Endodermal cell (in vitro differentiated cells): ENCODE data around the gene DESI1. TPM values are rescaled to one million over a fixed set of nuclear protein-coding genes. Genes with fewer than 3 reads are reported as not detected.

Experiments used
- DNase-seq: peaks from one replicate; pipeline ENCODE4 v3.0.0-alpha.2; 2017
- H3K27ac ChIP-seq: 2 replicates; pipeline ENCODE4 v1.5.1; 2013; ENCODE audit warnings: mild to moderate bottlenecking, low read depth, low read length, moderate library complexity
- H3K27me3 ChIP-seq: 2 replicates; pipeline ENCODE4 v1.6.1; 2013; ENCODE audit warnings: mild to moderate bottlenecking, low read length, moderate library complexity; ENCODE audit not compliant: insufficient read depth, control insufficient read depth, poor library complexity, severe bottlenecking
- H3K36me3 ChIP-seq: 2 replicates; pipeline ENCODE4 v1.7.0; 2013; ENCODE audit warnings: mild to moderate bottlenecking, low read length, moderate library complexity; ENCODE audit not compliant: control insufficient read depth, insufficient read depth
- H3K4me1 ChIP-seq: one replicate; pipeline ENCODE4 v1.7.0; 2013; ENCODE audit warnings: low read length; ENCODE audit not compliant: control insufficient read depth, insufficient read depth
- H3K4me3 ChIP-seq: 2 replicates; pipeline ENCODE4 v1.5.1; 2013; ENCODE audit warnings: mild to moderate bottlenecking, low read length, moderate library complexity
- H3K9ac ChIP-seq: 2 replicates; pipeline ENCODE4 v1.6.1; 2013; ENCODE audit warnings: mild to moderate bottlenecking, low read length, moderate library complexity; ENCODE audit not compliant: poor library complexity, severe bottlenecking; ENCODE audit errors: extremely low read depth
- H3K9me3 ChIP-seq: 2 replicates; pipeline ENCODE4 v1.6.1; 2013; ENCODE audit warnings: mild to moderate bottlenecking, low read length, moderate library complexity; ENCODE audit not compliant: control insufficient read depth
- H3K27ac Mint-ChIP-seq: 2 replicates; pipeline ENCODE4 v1.8.0; 2020; ENCODE audit warnings: mixed read lengths
- H3K27me3 Mint-ChIP-seq: 2 replicates; pipeline ENCODE4 v1.8.0; 2021; ENCODE audit warnings: mild to moderate bottlenecking, mixed read lengths; ENCODE audit not compliant: insufficient read depth
- H3K36me3 Mint-ChIP-seq: 2 replicates; pipeline ENCODE4 v1.8.0; 2020; ENCODE audit warnings: low read depth, mixed read lengths
- H3K4me1 Mint-ChIP-seq: 2 replicates; pipeline ENCODE4 v1.8.0; 2020; ENCODE audit warnings: mixed read lengths
- H3K4me3 Mint-ChIP-seq: 2 replicates; pipeline ENCODE4 v1.8.0; 2020; ENCODE audit warnings: mild to moderate bottlenecking, moderate library complexity, mixed read lengths
- H3K9me3 Mint-ChIP-seq: 2 replicates; pipeline ENCODE4 v1.8.0; 2020; ENCODE audit warnings: mild to moderate bottlenecking, mixed read lengths
- CTCF ChIP-seq: fragments of 200-600 bp; sonication (generic); conservative IDR thresholded peaks from 2 replicates; pipeline ENCODE4 v1.5.0; 2021; ENCODE audit warnings: antibody characterized with exemption, mild to moderate bottlenecking
- WGBS, 2 experiments: methylation state at CpG; one replicate each; pipeline versions ENCODE4 v1.1.5 to v1.1.7; 2013; ENCODE audit warnings: missing lambda C conversion rate in 2 of 2, mixed read lengths in 1 of 2; ENCODE audit not compliant: insufficient coverage in 1 of 2, insufficient read length in 1 of 2; 5-methylcytosine and 5-hydroxymethylcytosine counted together
- total RNA-seq, 2 donors: library from RNA; stranded (reverse); fragmentation: NEBNext Ultra II Directional in 1 of 2; extraction: Animal tissue kit (Norgen Biotek cat#: 25700) in 1 of 2; gene quantifications; 2 replicates in 1 of 2; 3 replicates in 1 of 2; pipeline ENCODE4 v1.2.1, GENCODE V29; 2021

The DESI1 gene
- total RNA-seq, 2 donors from 2014 or later: 21.8 to 28.9 TPM

- Histone ChIP-seq H3K27ac (no peak overlapping the region), H3K4me3 (no peak overlapping the region), H3K27me3 (no peaks in the 10 kb centered on the region), H3K4me1 (no peaks in the 10 kb centered on the region), H3K36me3 (no peaks in the 10 kb centered on the region), H3K9ac (no peak overlapping the region), H3K9me3 (no peaks in the 10 kb centered on the region)
- Mint-ChIP-seq H3K27me3 (no peaks in the 10 kb centered on the region), H3K4me1 (peaks cover 6% of the 10 kb centered on the region), H3K9me3 (no peaks in the 10 kb centered on the region), H3K4me3 (no peak overlapping the region), H3K36me3 (peaks cover 2% of the 10 kb centered on the region), H3K27ac (no peak overlapping the region)
- no peak for TF ChIP-seq CTCF
- DNase-seq: no peak
- 86 to 99% methylated on average over 2 to 6 of the region's 6 CpGs for WGBS, 2 experiments
Measured at GRCh38 chr22:41612603-41613306, 8.1 kb downstream of the DESI1 start.

- Mint-ChIP-seq H3K36me3 (peaks cover 24% of the 10 kb centered on the region), H3K9me3 (no peaks in the 10 kb centered on the region), H3K4me1 (no peaks in the 10 kb centered on the region), H3K27ac (no peak overlapping the region), H3K4me3 (no peak overlapping the region), H3K27me3 (no peaks in the 10 kb centered on the region)
- H3K36me3 ChIP-seq: peaks cover 26% of the 10 kb centered on the region
- whole genome bisulfite sequencing, 2 experiments: 94 to 98% methylated on average over 3 of the region's 3 CpGs
- H3K4me3 ChIP-seq: no peak overlapping the region
- TF ChIP-seq CTCF: no peak
- peaks cover 2% of the 10 kb centered on the region for H3K4me1 ChIP-seq
- H3K9me3 ChIP-seq: no peaks in the 10 kb centered on the region
- no peak overlapping the region for H3K27ac ChIP-seq
- DNase-seq: no peak
- H3K9ac ChIP-seq: no peak overlapping the region
- no peaks in the 10 kb centered on the region for H3K27me3 ChIP-seq
Measured at GRCh38 chr22:41608386-41608785, 12.5 kb downstream of the DESI1 start.

GRCh38 chr22:41603873-41604332 is 16.9 kb downstream of the DESI1 start:
- WGBS, 2 experiments: 88 to 100% methylated on average over 2 to 4 of the region's 4 CpGs
- H3K9me3 Mint-ChIP-seq: no peaks in the 10 kb centered on the region
- H3K4me1 Mint-ChIP-seq: no peaks in the 10 kb centered on the region
- Histone ChIP-seq H3K27ac (no peak overlapping the region), H3K9ac (no peak overlapping the region), H3K27me3 (no peaks in the 10 kb centered on the region), H3K4me1 (peaks cover 2% of the 10 kb centered on the region), H3K9me3 (no peaks in the 10 kb centered on the region), H3K4me3 (no peak overlapping the region), H3K36me3 (peaks cover 52% of the 10 kb centered on the region)
- peaks cover 46% of the 10 kb centered on the region for H3K36me3 Mint-ChIP-seq
- DNase-seq: no peak
- no peak overlapping the region for H3K27ac Mint-ChIP-seq
- H3K4me3 Mint-ChIP-seq: no peak overlapping the region
- H3K27me3 Mint-ChIP-seq: no peaks in the 10 kb centered on the region
- TF ChIP-seq CTCF: no peak
